ENCODE results near the gene NEK9.

NEK9 gene

GRCh38 chr14:75120541-75121291 is 6.1 kb downstream of the NEK9 start:
- DNase-seq (ENCODE audit: extremely low read depth, insufficient read length), result no peak
- Histone ChIP-seq H3K4me3 (replicated peaks; ENCODE audit: low read depth, low read length) (no peak overlapping the region), H3K27me3 (replicated peaks; ENCODE audit: control insufficient read depth, insufficient read depth, low read length) (no peaks in the 10 kb centered on the region), H3K36me3 (ENCODE audit: control insufficient read depth, insufficient read depth, low read length) (peaks cover 7% of the 10 kb centered on the region)
- TF ChIP-seq CTCF (IDR thresholded peaks at IDR 0.05; ENCODE audit: insufficient read depth, low read length, poor library complexity, severe bottlenecking), result no peak

- no peak for TF ChIP-seq CTCF (IDR thresholded peaks at IDR 0.05; ENCODE audit: insufficient read depth, low read length, poor library complexity, severe bottlenecking)
Measured at GRCh38 chr14:75119056-75119455, 7.8 kb downstream of the NEK9 start.

GRCh38 chr14:75113932-75114539 is 12.8 kb downstream of the NEK9 start:
- H3K4me3 ChIP-seq (replicated peaks; ENCODE audit: low read depth, low read length), result no peak overlapping the region
- H3K27me3 ChIP-seq (replicated peaks; ENCODE audit: control insufficient read depth, insufficient read depth, low read length), result no peaks in the 10 kb centered on the region
- peaks cover 8% of the 10 kb centered on the region for H3K36me3 ChIP-seq (ENCODE audit: control insufficient read depth, insufficient read depth, low read length)
- DNase-seq (ENCODE audit: extremely low read depth, insufficient read length), result no peak
- no peak for TF ChIP-seq CTCF (IDR thresholded peaks at IDR 0.05; ENCODE audit: insufficient read depth, low read length, poor library complexity, severe bottlenecking)

More at GRCh38 chr14:75119056-75119455, 7.8 kb downstream of the NEK9 start:
- H3K4me3 ChIP-seq (replicated peaks; ENCODE audit: low read depth, low read length), result no peak overlapping the region
- H3K36me3 ChIP-seq (ENCODE audit: control insufficient read depth, insufficient read depth, low read length), result peaks cover 8% of the 10 kb centered on the region
- no peaks in the 10 kb centered on the region for H3K27me3 ChIP-seq (replicated peaks; ENCODE audit: control insufficient read depth, insufficient read depth, low read length)
- no peak for DNase-seq (ENCODE audit: extremely low read depth, insufficient read length)

GRCh38 chr14:75109877-75110276 is 17.0 kb downstream of the NEK9 start:
- Histone ChIP-seq H3K27me3 (replicated peaks; ENCODE audit: control insufficient read depth, insufficient read depth, low read length) (no peaks in the 10 kb centered on the region), H3K4me3 (replicated peaks; ENCODE audit: low read depth, low read length) (no peak overlapping the region), H3K36me3 (ENCODE audit: control insufficient read depth, insufficient read depth, low read length) (peaks cover 13% of the 10 kb centered on the region)
- DNase-seq (ENCODE audit: extremely low read depth, insufficient read length), result no peak
- no peak for TF ChIP-seq CTCF (IDR thresholded peaks at IDR 0.05; ENCODE audit: insufficient read depth, low read length, poor library complexity, severe bottlenecking)

- DNase-seq (ENCODE audit: extremely low read depth, insufficient read length), result no peak
- Histone ChIP-seq H3K36me3 (ENCODE audit: control insufficient read depth, insufficient read depth, low read length) (peaks cover 13% of the 10 kb centered on the region), H3K4me3 (replicated peaks; ENCODE audit: low read depth, low read length) (no peak overlapping the region), H3K27me3 (replicated peaks; ENCODE audit: control insufficient read depth, insufficient read depth, low read length) (no peaks in the 10 kb centered on the region)
- TF ChIP-seq CTCF (IDR thresholded peaks at IDR 0.05; ENCODE audit: insufficient read depth, low read length, poor library complexity, severe bottlenecking), result no peak
Measured at GRCh38 chr14:75107186-75107585, 19.7 kb downstream of the NEK9 start.
